T-helper 2 cell (primary cell): ENCODE results near the gene RNASE4.

ENCODE experiments used
- DNase-seq, 5 experiments: peaks; one replicate each; pipeline versions ENCODE4 v3.0.0 to v3.0.0-alpha.2; 2012 to 2022

The RNASE4 gene

DNA sequence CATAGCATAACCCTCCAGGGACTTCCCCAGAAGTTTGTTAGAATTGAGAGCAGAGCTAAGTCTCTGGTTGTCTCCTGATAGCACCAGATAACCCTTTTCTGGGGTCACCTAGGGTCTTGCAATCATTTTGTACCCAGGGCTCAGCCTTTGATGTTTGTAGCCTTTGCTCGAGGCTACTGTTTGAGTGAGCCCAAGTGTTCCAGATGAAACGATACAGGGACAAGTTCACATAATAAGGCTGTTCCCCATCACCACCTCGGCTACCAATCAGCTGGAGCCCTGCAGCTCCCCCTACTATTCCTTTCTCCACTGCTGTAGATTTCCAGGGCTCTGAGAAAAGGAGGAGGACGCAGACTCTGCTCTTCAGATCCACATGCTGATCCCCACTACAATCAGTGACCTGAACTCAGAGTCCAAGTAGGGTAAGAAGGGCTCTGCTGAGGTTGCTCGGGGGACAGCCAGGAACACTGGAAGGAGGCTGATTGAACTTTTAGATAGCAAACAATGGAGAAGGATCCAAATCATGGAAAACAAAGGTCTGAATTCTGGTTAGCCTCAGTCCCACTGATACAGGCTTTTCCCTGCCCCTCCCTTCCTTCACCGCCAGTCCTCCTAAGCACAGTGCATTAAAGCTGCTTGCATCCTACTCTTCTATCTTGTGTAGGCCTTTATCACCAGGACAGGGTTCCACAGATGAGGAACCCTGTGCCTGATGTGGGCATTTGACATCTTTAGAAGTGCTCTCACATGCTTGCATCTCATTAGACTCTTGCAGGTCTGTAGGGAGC is 61.4 kb downstream of the RNASE4 start, which contains the start of gene EDDM3A:
EDDM3A (plus strand) TSS at position 317 of the 788 bp plus-strand sequence. CDS start 1,694 bp downstream, outside the sequence.
- DNase-seq = no peak

GRCh38 chr14:20746566-20746965 is 62.2 kb downstream of the RNASE4 start:
- no peak for DNase-seq

GRCh38 chr14:20748439-20748838 is 64.1 kb downstream of the RNASE4 start:
- no peak for DNase-seq

DNA sequence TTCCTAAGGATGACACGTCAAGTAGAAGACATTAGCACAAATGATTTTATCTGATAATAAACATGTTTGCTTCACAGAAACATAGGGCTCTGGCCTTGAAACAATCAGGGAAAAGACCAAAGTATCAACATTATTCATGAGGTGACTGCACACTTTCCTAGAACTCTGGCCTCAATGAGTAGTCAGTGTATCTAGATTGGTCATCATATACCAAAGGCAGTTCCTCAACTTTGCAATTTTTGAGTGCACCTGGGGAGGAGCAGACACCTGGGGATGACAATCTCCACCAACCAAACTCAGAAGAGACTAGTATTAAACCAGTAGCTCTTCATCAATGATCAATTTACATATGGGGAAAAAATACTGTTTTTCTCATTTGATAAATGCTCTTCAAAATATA is 65.8 kb downstream of the RNASE4 start:
- no peak for DNase-seq
